ENCODE data around the gene CORIN. TPM values are rescaled to one million over a fixed set of nuclear protein-coding genes. Genes with fewer than 3 reads are reported as not detected.

Gene CORIN
- total RNA-seq, 1 donor from 2014 or later = 0.51 TPM

- no peaks in the 10 kb centered on the region for H3K9me3 Mint-ChIP-seq (ENCODE audit: unreplicated experiment)
- no peaks in the 10 kb centered on the region for H3K36me3 Mint-ChIP-seq (ENCODE audit: low read depth, unreplicated experiment)
- H3K27me3 Mint-ChIP-seq (ENCODE audit: unreplicated experiment) = no peaks in the 10 kb centered on the region
- no peaks in the 10 kb centered on the region for H3K4me1 Mint-ChIP-seq (ENCODE audit: unreplicated experiment)
- no peak overlapping the region for H3K27ac Mint-ChIP-seq (ENCODE audit: unreplicated experiment)
- no peak overlapping the region for H3K4me3 Mint-ChIP-seq (ENCODE audit: unreplicated experiment)
- TF ChIP-seq CTCF (IDR thresholded peaks at IDR 0.05; ENCODE audit: unreplicated experiment) = no peak
- no peak for DNase-seq (ENCODE audit: low spot score)
Measured at GRCh38 chr4:47858006-47858405, 20.1 kb upstream of the CORIN start.

- H3K4me3 Mint-ChIP-seq (ENCODE audit: unreplicated experiment) = no peak overlapping the region
- H3K27ac Mint-ChIP-seq (ENCODE audit: unreplicated experiment) = no peak overlapping the region
- no peaks in the 10 kb centered on the region for H3K27me3 Mint-ChIP-seq (ENCODE audit: unreplicated experiment)
- DNase-seq (ENCODE audit: low spot score) = no peak
- H3K9me3 Mint-ChIP-seq (ENCODE audit: unreplicated experiment) = no peaks in the 10 kb centered on the region
- no peak for TF ChIP-seq CTCF (IDR thresholded peaks at IDR 0.05; ENCODE audit: unreplicated experiment)
- H3K4me1 Mint-ChIP-seq (ENCODE audit: unreplicated experiment) = no peaks in the 10 kb centered on the region
- no peaks in the 10 kb centered on the region for H3K36me3 Mint-ChIP-seq (ENCODE audit: low read depth, unreplicated experiment)
Measured at GRCh38 chr4:47856713-47857112, 18.8 kb upstream of the CORIN start.

- no peaks in the 10 kb centered on the region for H3K9me3 Mint-ChIP-seq (ENCODE audit: unreplicated experiment)
- no peaks in the 10 kb centered on the region for H3K27me3 Mint-ChIP-seq (ENCODE audit: unreplicated experiment)
- DNase-seq (ENCODE audit: low spot score) = no peak
- no peak for TF ChIP-seq CTCF (IDR thresholded peaks at IDR 0.05; ENCODE audit: unreplicated experiment)
- H3K36me3 Mint-ChIP-seq (ENCODE audit: low read depth, unreplicated experiment) = no peaks in the 10 kb centered on the region
- no peak overlapping the region for H3K27ac Mint-ChIP-seq (ENCODE audit: unreplicated experiment)
- no peak overlapping the region for H3K4me3 Mint-ChIP-seq (ENCODE audit: unreplicated experiment)
- H3K4me1 Mint-ChIP-seq (ENCODE audit: unreplicated experiment) = no peaks in the 10 kb centered on the region
Measured at GRCh38 chr4:47855350-47855749, 17.5 kb upstream of the CORIN start.

GRCh38 chr4:47852136-47852535, 14.3 kb upstream of the CORIN start:
- Mint-ChIP-seq H3K9me3 (ENCODE audit: unreplicated experiment) (no peaks in the 10 kb centered on the region), H3K27ac (ENCODE audit: unreplicated experiment) (no peak overlapping the region), H3K27me3 (ENCODE audit: unreplicated experiment) (no peaks in the 10 kb centered on the region), H3K4me3 (ENCODE audit: unreplicated experiment) (no peak overlapping the region), H3K36me3 (ENCODE audit: low read depth, unreplicated experiment) (peaks cover 5% of the 10 kb centered on the region), H3K4me1 (ENCODE audit: unreplicated experiment) (no peaks in the 10 kb centered on the region)
- TF ChIP-seq CTCF (IDR thresholded peaks at IDR 0.05; ENCODE audit: unreplicated experiment) = no peak
- DNase-seq (ENCODE audit: low spot score) = no peak

- no peaks in the 10 kb centered on the region for H3K27me3 Mint-ChIP-seq (ENCODE audit: unreplicated experiment)
- no peaks in the 10 kb centered on the region for H3K4me1 Mint-ChIP-seq (ENCODE audit: unreplicated experiment)
- peaks cover 11% of the 10 kb centered on the region for H3K36me3 Mint-ChIP-seq (ENCODE audit: low read depth, unreplicated experiment)
- H3K4me3 Mint-ChIP-seq (ENCODE audit: unreplicated experiment) = no peak overlapping the region
- no peaks in the 10 kb centered on the region for H3K9me3 Mint-ChIP-seq (ENCODE audit: unreplicated experiment)
- H3K27ac Mint-ChIP-seq (ENCODE audit: unreplicated experiment) = no peak overlapping the region
- no peak for DNase-seq (ENCODE audit: low spot score)
- TF ChIP-seq CTCF (IDR thresholded peaks at IDR 0.05; ENCODE audit: unreplicated experiment) = no peak
Measured at GRCh38 chr4:47849466-47849865, 11.6 kb upstream of the CORIN start.

Measured in endothelial cell (in vitro differentiated cells).